H9 (cell line): ENCODE data around the gene B3GALT4. TPM values are rescaled to one million over a fixed set of nuclear protein-coding genes. Genes with fewer than 3 reads are reported as not detected.
A peak's percentile ranks its signal among the peaks of the same experiment; 100 is the strongest.

ENCODE experiments used
- DNase-seq: peaks from one replicate; pipeline ENCODE4 v3.0.0-alpha.2; 2017
- H2AFZ ChIP-seq: one replicate; pipeline ENCODE4 v1.6.1; 2013; ENCODE audit warnings: mild to moderate bottlenecking, low read length, control low read depth, moderate library complexity
- H2AK5ac ChIP-seq: 2 replicates; pipeline ENCODE4 v1.6.1; 2013; ENCODE audit warnings: low read length, control low read depth, mixed read lengths; ENCODE audit not compliant: insufficient read length
- H2BK120ac ChIP-seq: one replicate; pipeline ENCODE4 v1.6.1; 2013; ENCODE audit warnings: low read depth, mild to moderate bottlenecking, low read length, control low read depth, inconsistent platforms; ENCODE audit not compliant: poor library complexity, severe bottlenecking
- H2BK12ac ChIP-seq: 2 replicates; pipeline ENCODE4 v1.6.1; 2013; ENCODE audit warnings: low read length, control low read depth, mixed read lengths, low read depth; ENCODE audit not compliant: insufficient read length
- H2BK15ac ChIP-seq: 2 replicates; pipeline ENCODE4 v1.6.1; 2013; ENCODE audit warnings: low read depth, low read length, control low read depth
- H2BK20ac ChIP-seq: one replicate; pipeline ENCODE4 v1.6.1; 2013; ENCODE audit warnings: low read depth, mild to moderate bottlenecking, low read length, control low read depth, inconsistent platforms; ENCODE audit not compliant: poor library complexity, severe bottlenecking
- H2BK5ac ChIP-seq: 2 replicates; pipeline ENCODE4 v1.6.1; 2013; ENCODE audit warnings: low read length, control low read depth, mixed read lengths; ENCODE audit not compliant: insufficient read length
- H3K14ac ChIP-seq: 2 replicates; pipeline ENCODE4 v1.6.1; 2013; ENCODE audit warnings: low read length, control low read depth; ENCODE audit not compliant: insufficient read depth
- H3K18ac ChIP-seq: 2 replicates; pipeline ENCODE4 v1.6.1; 2013; ENCODE audit warnings: low read depth, mild to moderate bottlenecking, mixed read lengths, low read length, control low read depth; ENCODE audit not compliant: insufficient read length
- H3K23ac ChIP-seq: 2 replicates; pipeline ENCODE4 v1.6.1; 2013; ENCODE audit warnings: low read length, control low read depth, mixed read lengths, low read depth; ENCODE audit not compliant: insufficient read length
- H3K23me2 ChIP-seq: 2 replicates; pipeline ENCODE4 v1.6.1; 2013; ENCODE audit warnings: low read depth, mild to moderate bottlenecking, mixed read lengths, low read length, control low read depth; ENCODE audit not compliant: insufficient read length, poor library complexity, severe bottlenecking
- H3K27ac ChIP-seq: 2 replicates; pipeline ENCODE4 v1.5.1; 2013; ENCODE audit warnings: low read length, control low read depth, mixed read lengths, low read depth; ENCODE audit not compliant: insufficient read length
- H3K27me3 ChIP-seq: 2 replicates; pipeline ENCODE4 v1.6.1; 2013; ENCODE audit warnings: low read length, control low read depth, inconsistent platforms; ENCODE audit not compliant: insufficient read depth
- H3K4ac ChIP-seq: 2 replicates; pipeline ENCODE4 v1.6.1; 2013; ENCODE audit warnings: low read depth, mild to moderate bottlenecking, control low read depth, inconsistent platforms, low read length, moderate library complexity
- H3K4me1 ChIP-seq: 2 replicates; pipeline ENCODE4 v1.6.1; 2013; ENCODE audit warnings: low read length, control low read depth, inconsistent platforms; ENCODE audit not compliant: insufficient read depth
- H3K4me2 ChIP-seq: 2 replicates; pipeline ENCODE4 v1.6.1; 2013; ENCODE audit warnings: low read length, control low read depth, mixed read lengths; ENCODE audit not compliant: insufficient read length, insufficient read depth
- H3K56ac ChIP-seq: 2 replicates; pipeline ENCODE4 v1.6.1; 2013; ENCODE audit warnings: low read depth, mild to moderate bottlenecking, mixed read lengths, low read length, control low read depth; ENCODE audit not compliant: insufficient read length
- H3K79me1 ChIP-seq: 2 replicates; pipeline ENCODE4 v1.6.1; 2013; ENCODE audit warnings: low read depth, mild to moderate bottlenecking, moderate library complexity, low read length, control low read depth, inconsistent platforms; ENCODE audit not compliant: insufficient read depth, poor library complexity, severe bottlenecking
- H3K79me2 ChIP-seq: 2 replicates; pipeline ENCODE4 v1.6.1; 2013; ENCODE audit warnings: low read length, control low read depth, inconsistent platforms; ENCODE audit not compliant: insufficient read depth
- H3K9ac ChIP-seq: 2 replicates; pipeline ENCODE4 v1.6.1; 2013; ENCODE audit warnings: low read length, control low read depth, mixed read lengths; ENCODE audit not compliant: insufficient read length; ENCODE audit errors: extremely low read depth
- H3K9me3 ChIP-seq: one replicate; pipeline ENCODE4 v1.6.1; 2013; ENCODE audit warnings: low read depth, low read length, inconsistent platforms; ENCODE audit not compliant: control insufficient read depth
- H3T11ph ChIP-seq: one replicate; pipeline ENCODE4 v1.6.1; 2013; ENCODE audit warnings: mild to moderate bottlenecking, low read length, control low read depth, inconsistent platforms
- H4K20me1 ChIP-seq: one replicate; pipeline ENCODE4 v1.6.1; 2013; ENCODE audit not compliant: control insufficient read depth, insufficient read length, insufficient read depth
- H4K5ac ChIP-seq: 2 replicates; pipeline ENCODE4 v1.6.1; 2013; ENCODE audit warnings: low read depth, mild to moderate bottlenecking, mixed read lengths, low read length, control low read depth; ENCODE audit not compliant: insufficient read length
- H4K8ac ChIP-seq: replicated peaks from 2 replicates; pipeline ENCODE4 v1.6.1; 2013; ENCODE audit warnings: low read length, control low read depth, mixed read lengths, low read depth; ENCODE audit not compliant: insufficient read length
- H4K91ac ChIP-seq: 2 replicates; pipeline ENCODE4 v1.6.1; 2013; ENCODE audit warnings: low read depth, mild to moderate bottlenecking, moderate library complexity, mixed read lengths, low read length, control low read depth; ENCODE audit not compliant: insufficient read length
- H3K27ac Mint-ChIP-seq, 3 experiments: 2 replicates in 2 of 3; 3 replicates in 1 of 3; pipeline ENCODE4 v1.8.0; 2020 to 2021; ENCODE audit warnings: mixed read lengths in 3 of 3, mild to moderate bottlenecking in 1 of 3, moderate library complexity in 1 of 3
- H3K27me3 Mint-ChIP-seq: 2 replicates; pipeline ENCODE4 v1.8.0; 2021; ENCODE audit warnings: low read depth, mild to moderate bottlenecking, moderate library complexity, mixed read lengths
- H3K36me3 Mint-ChIP-seq, 3 experiments: 2 replicates in 2 of 3; 3 replicates in 1 of 3; pipeline ENCODE4 v1.8.0; 2020 to 2021; ENCODE audit warnings: low read depth in 3 of 3, mixed read lengths in 3 of 3; ENCODE audit not compliant: insufficient read depth in 1 of 3
- H3K4me1 Mint-ChIP-seq, 2 experiments: 2 replicates each; pipeline ENCODE4 v1.8.0; 2020; ENCODE audit warnings: mixed read lengths in 2 of 2
- H3K4me3 Mint-ChIP-seq, 2 experiments: 2 replicates in 1 of 2; 3 replicates in 1 of 2; pipeline ENCODE4 v1.8.0; 2020 to 2021; ENCODE audit warnings: mild to moderate bottlenecking in 2 of 2, mixed read lengths in 2 of 2, moderate library complexity in 1 of 2
- H3K9me3 Mint-ChIP-seq, 2 experiments: 2 replicates in 1 of 2; 3 replicates in 1 of 2; pipeline ENCODE4 v1.8.0; 2020; ENCODE audit warnings: mild to moderate bottlenecking in 2 of 2, mixed read lengths in 2 of 2, moderate library complexity in 1 of 2
- WGBS: extraction: QIAGEN DNeasy Blood & Tissue Kit; methylation state at CpG from one replicate; pipeline ENCODE4 v1.1.7; 2013; ENCODE audit warnings: missing lambda C conversion rate, low lambda C conversion rate, mixed read lengths; ENCODE audit not compliant: insufficient read length; ENCODE audit errors: extremely low coverage; 5-methylcytosine and 5-hydroxymethylcytosine counted together
- total RNA-seq: library from RNA; stranded (reverse); gene quantifications from 2 replicates; pipeline ENCODE4 v1.2.1, GENCODE V29; 2021
- TF ChIP-seq, protein P1 (sequence below): fragments of 200-600 bp; sonication (generic); conservative IDR thresholded peaks from 3 replicates; pipeline ENCODE4 v1.8.0; 2021; ENCODE audit warnings: antibody characterized with exemption, mild to moderate bottlenecking

Gene B3GALT4
- total RNA-seq, 1 experiment from 2014 or later = 3.2 TPM

DNA sequence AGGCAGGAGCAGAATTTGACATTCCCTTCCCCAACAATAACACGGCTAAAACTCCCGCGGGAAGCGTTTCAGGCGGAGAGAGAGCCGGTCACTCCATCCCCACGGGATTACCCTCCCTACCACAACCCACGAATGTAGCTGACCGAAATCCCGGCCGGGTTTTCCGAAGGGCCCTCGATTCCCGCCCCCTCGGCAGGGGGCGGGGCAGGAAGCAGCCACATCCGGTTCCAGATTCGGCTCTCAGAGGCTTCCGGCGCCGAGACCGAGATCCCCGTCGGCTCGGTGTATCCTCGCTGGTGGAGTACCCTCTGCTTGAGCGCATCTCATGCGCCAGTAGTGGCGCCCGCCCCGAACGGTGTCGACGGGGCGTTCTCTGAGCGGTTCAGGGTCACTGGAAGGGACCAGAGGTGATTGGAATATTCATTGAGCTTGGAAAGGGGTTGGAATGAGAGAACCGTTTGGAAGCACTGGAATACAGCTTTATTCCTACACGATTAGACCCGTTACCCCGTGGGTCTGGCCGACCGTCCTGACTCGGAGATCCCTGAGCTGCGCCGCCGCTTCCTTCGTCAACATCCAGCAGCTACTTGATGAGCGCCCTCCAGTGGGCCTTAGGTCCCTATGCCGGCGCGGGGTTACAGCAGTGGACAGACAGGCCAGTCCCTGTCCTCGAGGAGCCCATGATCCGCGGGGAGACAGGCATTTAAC is 22.5 kb downstream of the B3GALT4 start:
- H3K4me3 Mint-ChIP-seq = peak overlapping the region; percentile 98 to 100
- H2BK20ac ChIP-seq = no peak overlapping the region
- H4K8ac ChIP-seq = no peak overlapping the region
- H3K9ac ChIP-seq = peak overlapping the region; percentile 85
- peak overlapping the region; percentile 90 for H3K4me2 ChIP-seq
- H3K23ac ChIP-seq = no peak overlapping the region
- no peak overlapping the region for H2AFZ ChIP-seq
- peaks cover 7 to 26% (median 17%) of the 10 kb centered on the region in 3 experiments; a peak in 6 of 7 replicates for H3K36me3 Mint-ChIP-seq
- no peak overlapping the region for H2BK15ac ChIP-seq
- no CpG with 5 or more reads among the region's 54 CpGs for WGBS
- peak overlapping the region; percentile 71 for H3K18ac ChIP-seq
- DNase-seq = peak; percentile 87
- no peaks in the 10 kb centered on the region for H3K27me3 ChIP-seq
- peak overlapping the region; percentile 98 to 99 (median 98) for H3K27ac Mint-ChIP-seq
- no peak overlapping the region for H2BK120ac ChIP-seq
- no peaks in the 10 kb centered on the region for H3K9me3 ChIP-seq
- H4K5ac ChIP-seq = no peak overlapping the region
- no peaks in the 10 kb centered on the region for H4K20me1 ChIP-seq
- H3K23me2 ChIP-seq = peaks cover 22% of the 10 kb centered on the region
- H2AK5ac ChIP-seq = no peak overlapping the region
- H4K91ac ChIP-seq = no peak overlapping the region
- H3K4me1 ChIP-seq = no peaks in the 10 kb centered on the region
- no peak overlapping the region for H3T11ph ChIP-seq
- peaks cover 3% of the 10 kb centered on the region; the same call in 1 of the 2 replicates for H3K79me2 ChIP-seq
- H3K79me1 ChIP-seq = no peaks in the 10 kb centered on the region
- peak overlapping the region; percentile 91 for H3K27ac ChIP-seq
- H3K14ac ChIP-seq = peak overlapping the region; percentile 80
- TF ChIP-seq, protein P1, sequence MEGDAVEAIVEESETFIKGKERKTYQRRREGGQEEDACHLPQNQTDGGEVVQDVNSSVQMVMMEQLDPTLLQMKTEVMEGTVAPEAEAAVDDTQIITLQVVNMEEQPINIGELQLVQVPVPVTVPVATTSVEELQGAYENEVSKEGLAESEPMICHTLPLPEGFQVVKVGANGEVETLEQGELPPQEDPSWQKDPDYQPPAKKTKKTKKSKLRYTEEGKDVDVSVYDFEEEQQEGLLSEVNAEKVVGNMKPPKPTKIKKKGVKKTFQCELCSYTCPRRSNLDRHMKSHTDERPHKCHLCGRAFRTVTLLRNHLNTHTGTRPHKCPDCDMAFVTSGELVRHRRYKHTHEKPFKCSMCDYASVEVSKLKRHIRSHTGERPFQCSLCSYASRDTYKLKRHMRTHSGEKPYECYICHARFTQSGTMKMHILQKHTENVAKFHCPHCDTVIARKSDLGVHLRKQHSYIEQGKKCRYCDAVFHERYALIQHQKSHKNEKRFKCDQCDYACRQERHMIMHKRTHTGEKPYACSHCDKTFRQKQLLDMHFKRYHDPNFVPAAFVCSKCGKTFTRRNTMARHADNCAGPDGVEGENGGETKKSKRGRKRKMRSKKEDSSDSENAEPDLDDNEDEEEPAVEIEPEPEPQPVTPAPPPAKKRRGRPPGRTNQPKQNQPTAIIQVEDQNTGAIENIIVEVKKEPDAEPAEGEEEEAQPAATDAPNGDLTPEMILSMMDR = peak; percentile 81
- no peaks in the 10 kb centered on the region for H3K9me3 Mint-ChIP-seq
- H2BK12ac ChIP-seq = no peak overlapping the region
- peaks cover 12 to 20% of the 10 kb centered on the region in 2 experiments for H3K4me1 Mint-ChIP-seq
- no peak overlapping the region for H3K4ac ChIP-seq
- no peaks in the 10 kb centered on the region for H3K27me3 Mint-ChIP-seq
- H3K56ac ChIP-seq = peak overlapping the region; percentile 7
- H2BK5ac ChIP-seq = no peak overlapping the region
